WI38 (cell line): Measurements from ENCODE around the gene MED14.

Experiments
- H3K4me3 ChIP-seq: 2 replicates; pipeline ENCODE4 v1.5.1; 2011; ENCODE audit warnings: low read depth, mild to moderate bottlenecking, control low read depth, low read length
- TF ChIP-seq, protein P1 (sequence below): IDR thresholded peaks from 2 replicates; pipeline ENCODE4 v1.5.1; 2012; ENCODE audit warnings: low read depth, mild to moderate bottlenecking, control low read depth, low read length

Gene MED14

DNA sequence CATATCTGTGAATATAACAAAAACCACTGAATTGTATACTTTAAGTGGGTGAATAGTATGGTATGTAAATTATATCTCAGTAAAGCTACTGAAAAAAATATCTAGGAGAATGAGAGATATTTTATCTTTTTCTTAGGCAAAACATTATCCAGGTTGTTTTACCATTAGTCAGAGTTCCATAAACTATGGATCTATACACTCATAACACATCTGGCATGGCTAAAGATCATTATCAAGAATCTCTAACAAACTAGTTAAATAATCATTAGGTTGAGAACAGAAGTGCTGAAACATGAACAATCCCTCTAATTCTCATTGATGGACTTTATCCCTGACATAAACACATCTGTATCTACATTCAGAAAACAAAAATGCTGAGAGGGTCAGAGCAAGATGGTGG lies 15.6 kb downstream of the MED14 start:
- TF ChIP-seq, protein P1, sequence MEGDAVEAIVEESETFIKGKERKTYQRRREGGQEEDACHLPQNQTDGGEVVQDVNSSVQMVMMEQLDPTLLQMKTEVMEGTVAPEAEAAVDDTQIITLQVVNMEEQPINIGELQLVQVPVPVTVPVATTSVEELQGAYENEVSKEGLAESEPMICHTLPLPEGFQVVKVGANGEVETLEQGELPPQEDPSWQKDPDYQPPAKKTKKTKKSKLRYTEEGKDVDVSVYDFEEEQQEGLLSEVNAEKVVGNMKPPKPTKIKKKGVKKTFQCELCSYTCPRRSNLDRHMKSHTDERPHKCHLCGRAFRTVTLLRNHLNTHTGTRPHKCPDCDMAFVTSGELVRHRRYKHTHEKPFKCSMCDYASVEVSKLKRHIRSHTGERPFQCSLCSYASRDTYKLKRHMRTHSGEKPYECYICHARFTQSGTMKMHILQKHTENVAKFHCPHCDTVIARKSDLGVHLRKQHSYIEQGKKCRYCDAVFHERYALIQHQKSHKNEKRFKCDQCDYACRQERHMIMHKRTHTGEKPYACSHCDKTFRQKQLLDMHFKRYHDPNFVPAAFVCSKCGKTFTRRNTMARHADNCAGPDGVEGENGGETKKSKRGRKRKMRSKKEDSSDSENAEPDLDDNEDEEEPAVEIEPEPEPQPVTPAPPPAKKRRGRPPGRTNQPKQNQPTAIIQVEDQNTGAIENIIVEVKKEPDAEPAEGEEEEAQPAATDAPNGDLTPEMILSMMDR: no peak
- no peak overlapping the region for H3K4me3 ChIP-seq

GRCh38 chrX:40719218-40719617 lies 16.1 kb downstream of the MED14 start:
- TF ChIP-seq, protein P1: no peak
- H3K4me3 ChIP-seq: no peak overlapping the region

DNA sequence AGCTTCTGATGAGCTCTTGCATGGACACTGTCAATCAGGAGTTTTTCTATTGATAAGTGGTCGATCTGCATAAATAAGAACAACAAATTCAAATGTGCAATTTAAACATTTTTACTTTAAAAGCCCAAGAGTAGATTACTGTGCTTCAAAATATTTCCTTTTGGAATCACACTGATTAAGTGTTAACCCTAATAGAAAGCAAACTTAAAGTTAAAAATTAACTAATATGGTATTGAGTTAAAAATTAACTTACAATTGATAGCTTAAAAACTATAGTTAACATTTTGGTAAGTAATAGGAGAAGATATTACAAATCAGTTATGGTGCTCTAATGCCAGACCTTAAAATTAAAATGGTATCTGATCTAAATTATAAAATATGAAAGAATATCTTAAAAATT lies 25.9 kb downstream of the MED14 start:
- H3K4me3 ChIP-seq: no peak overlapping the region
- TF ChIP-seq, protein P1: no peak

DNA sequence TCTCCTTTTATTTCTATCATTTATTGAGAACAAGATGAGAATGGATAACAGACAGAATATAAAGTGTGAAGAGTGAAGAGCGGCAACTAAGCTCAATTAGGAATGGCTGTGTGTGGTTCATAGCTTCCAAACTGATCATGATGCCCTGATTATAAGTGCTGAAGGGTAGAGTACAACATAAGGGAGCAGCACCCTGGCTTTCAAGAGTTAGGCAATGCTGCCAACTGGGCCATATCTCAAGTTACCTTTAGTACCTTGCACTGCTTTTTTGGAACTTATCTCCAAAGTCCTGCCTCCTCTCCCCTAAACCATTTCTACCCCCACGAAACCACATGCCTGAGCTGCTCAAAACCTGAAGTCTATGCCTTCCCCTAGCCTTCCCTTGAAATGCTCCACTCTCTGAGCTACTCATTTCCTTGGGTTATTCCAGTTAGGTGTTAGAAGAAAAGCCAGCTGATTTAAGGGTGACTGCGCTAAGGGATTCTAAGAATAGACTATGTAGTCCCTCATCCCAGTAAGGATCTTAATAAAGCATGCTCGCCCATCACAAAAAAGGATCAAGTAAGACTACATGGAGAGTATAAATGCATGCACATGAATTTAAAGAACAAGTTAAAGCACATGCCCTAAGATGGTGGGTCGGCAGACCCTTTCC lies 29.6 kb downstream of the MED14 start:
- no peak overlapping the region for H3K4me3 ChIP-seq
- TF ChIP-seq, protein P1: no peak

- TF ChIP-seq, protein P1: no peak
- no peak overlapping the region for H3K4me3 ChIP-seq
Measured at GRCh38 chrX:40700640-40701342, 34.6 kb downstream of the MED14 start.

GRCh38 chrX:40698851-40699250 lies 36.5 kb downstream of the MED14 start:
- TF ChIP-seq, protein P1: no peak
- H3K4me3 ChIP-seq: no peak overlapping the region

DNA sequence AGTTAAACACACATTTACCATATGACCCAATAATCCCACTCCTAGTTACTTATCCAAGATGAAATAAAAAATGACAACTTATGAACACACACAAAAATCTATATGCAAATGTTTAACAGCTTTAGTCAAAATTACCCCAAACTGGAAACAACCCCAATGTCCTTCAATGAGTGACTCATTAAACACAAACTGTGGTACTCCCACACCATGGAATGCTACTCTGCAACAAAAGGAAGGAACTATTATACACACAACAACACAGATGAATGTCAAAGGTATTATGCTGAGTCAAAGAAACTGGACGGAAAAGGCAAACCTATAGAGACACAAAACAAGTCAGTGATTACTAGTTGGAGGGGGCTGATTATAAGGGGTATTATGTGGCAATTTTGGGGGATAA lies 40.5 kb downstream of the MED14 start:
- TF ChIP-seq, protein P1: no peak
- H3K4me3 ChIP-seq: no peak overlapping the region
